HG03460 (cell line): ENCODE measurements around the gene RPAP3.
"Not testable (repeated sequence)": the region's sequence is repeated elsewhere in the genome, so short reads cannot be mapped to it uniquely, and the experiment has no call there.

Experiments
- ATAC-seq: cut with Tn5 transposase; IDR thresholded peaks from one replicate; pipeline ENCODE4 v1.9.1; 2021; ENCODE audit not compliant: unreplicated experiment

The RPAP3 gene

DNA sequence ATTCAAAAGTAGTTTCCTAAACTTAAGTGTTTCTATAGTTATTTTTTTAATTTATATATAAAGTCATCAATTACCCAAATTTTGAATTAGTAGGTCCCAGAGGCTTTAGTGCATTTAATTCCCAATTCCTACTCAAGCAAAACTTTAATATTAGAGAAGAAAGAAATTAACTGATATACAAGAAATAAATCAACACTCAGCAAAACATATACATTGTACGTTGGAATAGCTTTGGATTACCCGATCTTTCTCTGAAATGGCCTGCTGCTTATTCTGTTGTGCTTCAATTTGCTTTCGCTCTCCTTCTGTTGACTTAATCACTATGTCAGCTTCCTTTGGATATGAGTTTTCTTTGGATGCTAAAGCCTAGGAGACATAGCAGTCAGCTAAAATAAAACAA is 18.2 kb downstream of the RPAP3 start:
- ATAC-seq: no peak

GRCh38 chr12:47686645-47687240 is 19.1 kb downstream of the RPAP3 start:
- no peak for ATAC-seq

- no peak for ATAC-seq
These were observed 26.0 kb downstream of the RPAP3 start for GRCh38 chr12:47679785-47680184.

DNA sequence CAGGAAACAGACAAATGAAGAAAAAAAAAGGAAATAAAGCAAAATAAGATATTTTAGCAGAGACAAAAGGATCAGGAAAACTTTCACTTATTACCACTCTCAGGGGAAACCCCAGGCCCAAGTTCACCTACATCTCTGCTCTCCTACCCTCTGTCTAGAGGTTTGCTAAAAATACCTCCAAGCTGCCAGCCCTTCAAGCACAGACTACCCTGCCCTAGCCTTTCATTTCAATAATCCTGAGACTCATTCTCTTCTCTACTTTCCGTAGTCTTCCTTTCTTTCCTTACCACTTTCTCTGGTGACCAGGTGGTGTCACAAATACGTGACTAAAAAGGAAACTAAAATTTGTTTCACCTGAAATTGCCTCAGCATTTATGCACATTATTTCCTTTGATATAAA is 33.8 kb downstream of the RPAP3 start:
- ATAC-seq: no peak

- not testable (repeated sequence) for ATAC-seq
These were observed 37.9 kb downstream of the RPAP3 start for GRCh38 chr12:47667935-47668334.

GRCh38 chr12:47652521-47653234 is 53.2 kb downstream of the RPAP3 start:
- ATAC-seq: no peak

DNA sequence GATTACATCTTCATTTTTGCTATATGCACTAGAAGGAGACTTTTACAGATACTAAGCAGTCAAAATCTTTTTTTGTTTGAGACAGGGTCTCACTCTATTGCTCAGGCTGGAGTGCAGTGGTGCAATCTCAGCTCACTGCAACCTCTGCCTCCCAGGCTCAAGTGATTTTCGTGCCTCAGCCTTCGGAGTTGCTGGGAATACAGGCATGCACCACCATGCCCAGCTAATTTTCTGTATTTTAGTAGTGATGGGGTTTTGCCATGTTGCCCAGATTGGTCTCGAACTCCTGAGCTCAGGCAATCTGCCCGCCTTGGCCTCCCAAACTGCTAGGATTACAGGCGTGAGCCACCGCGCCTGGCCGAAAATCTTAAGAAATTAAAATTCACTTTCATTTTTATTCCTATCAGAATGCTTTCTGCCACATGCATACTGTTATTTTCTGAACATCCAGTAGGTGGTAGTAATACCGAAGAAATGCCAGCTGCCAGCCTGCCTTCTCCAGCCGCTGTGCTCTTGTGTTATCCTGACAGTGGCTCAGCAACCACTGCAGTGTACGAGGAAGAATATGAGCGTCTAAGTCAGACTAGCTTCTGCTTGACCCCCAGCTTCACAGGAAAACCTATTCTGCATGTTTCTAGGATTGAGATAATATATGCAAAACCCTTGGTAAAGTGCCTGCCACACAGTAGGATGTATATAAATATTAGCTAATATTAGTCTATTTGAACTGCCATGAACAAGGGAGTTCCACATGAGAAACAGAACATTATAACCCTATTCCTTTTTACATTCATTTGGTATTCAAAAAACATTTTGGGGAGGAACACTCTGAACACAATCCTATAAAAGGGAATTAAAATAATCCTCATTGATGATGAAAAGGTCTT is 54.2 kb downstream of the RPAP3 start:
- peak; percentile 74 for ATAC-seq

DNA sequence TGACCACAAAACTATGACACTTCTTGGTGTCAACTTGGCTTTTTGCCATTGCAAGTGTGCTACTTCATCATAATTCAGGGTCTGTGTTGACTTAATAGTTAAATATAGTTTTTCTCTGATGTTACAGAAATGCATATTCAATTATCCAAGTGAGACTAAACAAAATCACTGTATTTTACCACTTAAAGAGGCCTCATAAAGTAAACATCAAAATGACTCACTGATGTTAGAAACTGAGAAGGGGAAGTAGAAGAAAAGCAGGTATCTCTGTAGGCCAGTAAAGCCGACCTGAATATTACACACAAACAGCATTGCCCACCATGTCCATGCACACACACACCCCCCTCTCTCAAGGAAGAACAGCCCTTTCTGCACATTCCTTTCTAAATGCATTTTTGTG is 55.4 kb downstream of the RPAP3 start:
- ATAC-seq: no peak

DNA sequence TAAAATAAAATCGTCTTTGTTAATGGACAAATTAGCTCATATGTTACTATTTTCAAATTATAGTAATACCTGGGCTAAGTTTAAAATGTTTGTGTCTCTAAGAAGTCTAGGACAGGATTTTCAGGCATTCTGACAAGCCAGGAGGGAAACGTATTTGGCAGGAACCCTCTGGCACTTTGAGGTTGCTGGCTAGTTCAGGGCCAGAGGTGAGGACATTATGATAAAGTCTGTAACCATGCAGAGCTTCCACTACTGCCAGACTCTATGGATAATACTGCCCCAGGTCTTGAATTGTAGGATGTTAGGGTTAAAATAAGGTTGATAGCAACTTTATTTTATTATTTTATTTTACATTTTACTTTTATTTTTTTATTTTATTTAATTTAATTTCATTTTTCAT is 56.4 kb downstream of the RPAP3 start:
- ATAC-seq: no peak

DNA sequence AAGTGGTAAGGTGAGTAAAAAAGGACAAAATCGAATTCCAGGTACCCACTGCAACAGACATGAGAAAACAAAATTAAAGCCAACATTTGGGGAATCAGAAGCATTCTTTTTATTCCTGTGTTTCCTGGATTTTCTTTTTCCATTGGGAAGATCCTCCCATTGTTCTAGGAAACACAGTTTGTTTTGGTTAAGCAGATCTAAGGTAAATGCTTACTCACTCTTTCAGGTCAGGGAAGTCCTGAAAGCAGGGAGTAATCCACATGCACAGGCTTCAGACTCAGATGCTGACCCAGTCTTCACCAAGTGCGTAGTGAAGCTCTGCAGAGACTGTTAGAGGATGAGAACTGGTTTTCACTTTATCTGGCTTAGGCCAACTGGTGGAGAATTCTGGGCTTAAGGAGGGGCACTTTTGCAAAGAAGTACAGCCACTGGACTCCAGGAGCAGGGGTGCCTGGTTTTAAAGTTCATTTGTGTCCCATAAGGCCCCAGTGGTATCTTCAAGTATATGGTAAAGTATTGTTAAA is 57.7 kb downstream of the RPAP3 start:
- no peak for ATAC-seq

DNA sequence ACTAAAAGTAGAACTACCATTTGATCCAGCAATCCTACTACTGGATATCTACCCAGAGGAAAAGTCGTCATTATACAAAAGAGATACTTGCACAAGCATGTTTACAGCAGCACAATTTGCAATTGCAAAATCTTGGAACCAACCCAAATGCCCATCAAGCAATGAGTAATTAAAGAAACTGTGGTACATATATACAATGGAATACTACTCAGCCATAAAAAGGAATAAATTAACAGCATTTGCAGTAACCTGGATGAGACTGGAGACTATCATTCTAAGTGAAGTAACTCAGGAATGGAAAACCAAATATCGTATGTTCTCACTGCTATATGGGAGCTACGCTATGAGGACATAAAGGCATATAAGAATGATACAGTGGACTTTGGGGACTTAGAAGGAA is 63.5 kb downstream of the RPAP3 start:
- ATAC-seq: not testable (repeated sequence)

GRCh38 chr12:47636908-47637780 is 68.7 kb downstream of the RPAP3 start:
- ATAC-seq: no peak

- not testable (repeated sequence) for ATAC-seq
These were observed 70.1 kb downstream of the RPAP3 start for GRCh38 chr12:47635770-47636169.

- ATAC-seq: no peak
These were observed 71.7 kb downstream of the RPAP3 start for GRCh38 chr12:47634127-47634526.

DNA sequence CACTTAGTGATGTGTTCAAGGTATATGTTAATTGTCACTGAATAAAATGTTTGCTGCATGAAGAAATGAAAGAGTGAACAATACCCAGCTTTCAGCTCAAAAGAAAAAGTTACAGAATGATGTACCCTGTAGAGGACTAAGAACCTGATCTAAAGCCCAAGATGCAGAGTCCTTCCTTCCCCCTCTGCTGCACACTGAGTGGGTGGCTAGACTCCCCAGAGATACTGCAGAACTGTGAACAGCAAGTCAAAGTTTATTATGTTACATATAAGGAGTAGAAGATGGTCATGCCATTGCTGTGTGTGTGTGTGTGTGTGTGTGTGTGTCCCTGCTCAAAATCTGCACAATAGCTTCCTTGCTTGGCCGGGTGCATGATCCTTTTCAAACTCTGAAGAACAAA is 83.9 kb downstream of the RPAP3 start:
- no peak for ATAC-seq

- ATAC-seq: no peak
These were observed 88.4 kb downstream of the RPAP3 start for GRCh38 chr12:47617476-47617875.

DNA sequence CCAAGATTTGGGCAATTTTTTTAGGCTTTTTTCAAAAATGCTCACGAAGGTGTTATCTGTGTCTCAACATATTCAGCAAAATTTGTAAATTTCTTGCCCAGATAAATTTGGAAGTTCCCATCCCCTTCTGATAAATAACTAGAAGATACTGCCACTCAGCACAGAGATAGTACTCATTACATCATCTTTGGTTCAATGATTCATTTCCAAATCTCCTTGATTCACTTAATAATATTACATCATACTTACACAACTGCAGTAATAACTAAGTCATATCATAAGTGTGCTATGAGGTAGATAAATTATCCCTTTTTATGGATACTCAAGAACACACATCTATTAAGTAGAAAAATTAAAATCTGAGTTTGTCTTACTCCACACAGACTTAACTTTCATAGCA is 89.4 kb downstream of the RPAP3 start:
- ATAC-seq: no peak

GRCh38 chr12:47615711-47616110 is 90.1 kb downstream of the RPAP3 start:
- no peak for ATAC-seq

DNA sequence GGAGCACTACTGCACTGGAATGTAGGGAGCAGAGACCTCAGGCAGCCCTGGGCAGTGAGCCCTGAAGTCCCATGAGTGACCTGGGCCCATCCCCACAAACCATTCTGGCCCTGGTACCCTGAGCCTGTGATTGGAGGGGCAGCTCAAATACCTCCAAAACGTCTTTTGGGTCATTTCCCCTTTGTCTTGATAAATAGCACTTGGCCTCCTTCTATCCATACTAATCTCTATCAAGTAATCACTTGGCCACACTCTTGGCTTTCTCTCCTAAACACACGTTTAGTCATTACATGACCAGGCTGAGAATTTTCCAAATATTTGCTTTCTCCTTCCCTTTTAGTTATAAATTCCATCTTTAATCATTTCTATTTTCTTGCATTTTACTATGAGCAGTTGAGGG is 91.3 kb downstream of the RPAP3 start:
- no peak for ATAC-seq

GRCh38 chr12:47612953-47613352 is 92.9 kb downstream of the RPAP3 start:
- ATAC-seq: no peak

DNA sequence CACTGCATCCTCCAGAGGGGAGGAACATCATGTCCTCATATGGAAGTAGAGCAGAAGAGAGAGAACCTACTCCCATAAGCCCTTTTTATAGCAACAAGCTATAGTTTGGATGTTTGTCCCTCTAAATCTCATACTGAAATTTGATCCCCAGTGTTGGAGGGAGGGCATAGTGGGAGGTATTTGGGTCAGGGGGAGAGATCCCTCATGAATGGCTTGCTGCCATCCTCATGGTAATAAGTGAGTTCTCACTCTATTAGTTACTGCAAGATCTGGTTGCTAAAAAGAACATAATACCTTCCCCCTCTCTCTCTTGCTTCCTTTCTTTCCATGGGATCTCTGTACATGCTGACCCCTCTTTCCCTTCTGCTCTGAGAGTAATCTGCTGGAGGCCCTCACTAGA is 93.9 kb downstream of the RPAP3 start:
- no peak for ATAC-seq
